HG02759 (cell line): Measurements from ENCODE around the gene NCLN.
"Not testable (repeated sequence)": the region's sequence is repeated elsewhere in the genome, so short reads cannot be mapped to it uniquely, and the experiment has no call there.

ENCODE experiments used
- ATAC-seq: cut with Tn5 transposase; IDR thresholded peaks from one replicate; pipeline ENCODE4 v1.9.1; 2021; ENCODE audit warnings: mild to moderate bottlenecking, moderate library complexity; ENCODE audit not compliant: unreplicated experiment

Gene NCLN

GRCh38 chr19:3179739-3180293 lies 5.9 kb upstream of the NCLN start:
- ATAC-seq = no peak

- no peak for ATAC-seq
Measured at GRCh38 chr19:3183721-3184641, 1.7 kb upstream of the NCLN start.

GRCh38 chr19:3184847-3185460 lies 776 bp upstream of the NCLN start:
- ATAC-seq = no peak

GRCh38 chr19:3186160-3186688 lies 494 bp downstream of the NCLN start:
- ATAC-seq = no peak

- ATAC-seq = no peak
Measured at GRCh38 chr19:3186891-3187661, 1.3 kb downstream of the NCLN start.

- ATAC-seq = no peak
Measured at GRCh38 chr19:3187662-3188511, 2.2 kb downstream of the NCLN start.

GRCh38 chr19:3188627-3189596 lies 3.2 kb downstream of the NCLN start:
- ATAC-seq = no peak

GRCh38 chr19:3189702-3190469 lies 4.2 kb downstream of the NCLN start:
- no peak for ATAC-seq

GRCh38 chr19:3190470-3190770 lies 4.7 kb downstream of the NCLN start:
- no peak for ATAC-seq

GRCh38 chr19:3190921-3191805 lies 5.4 kb downstream of the NCLN start:
- no peak for ATAC-seq

- not testable (repeated sequence) for ATAC-seq
Measured at GRCh38 chr19:3191806-3192104, 6.0 kb downstream of the NCLN start.

- ATAC-seq = no peak
Measured at GRCh38 chr19:3192228-3192635, 6.5 kb downstream of the NCLN start.

GRCh38 chr19:3192684-3193083 lies 7.0 kb downstream of the NCLN start:
- ATAC-seq = no peak

GRCh38 chr19:3193256-3194105 lies 7.8 kb downstream of the NCLN start:
- no peak for ATAC-seq

GRCh38 chr19:3194106-3195087 lies 8.7 kb downstream of the NCLN start:
- ATAC-seq = no peak
